Osteoblast (primary cell): Measurements from ENCODE around the gene STK40. TPM values are rescaled to one million over a fixed set of nuclear protein-coding genes. Genes with fewer than 3 reads are reported as not detected.

Experiments
- DNase-seq: peaks from one replicate; pipeline ENCODE4 v3.0.0; 2011; ENCODE audit warnings: low spot score, mixed read lengths; ENCODE audit not compliant: insufficient read length; ENCODE audit errors: missing footprints
- H2AFZ ChIP-seq: 2 replicates; pipeline ENCODE4 v1.6.0; 2011; ENCODE audit warnings: mild to moderate bottlenecking, low read length
- H3K27ac ChIP-seq: 2 replicates; pipeline ENCODE4 v1.5.1; 2011; ENCODE audit warnings: mild to moderate bottlenecking, low read depth, low read length, moderate library complexity
- H3K27me3 ChIP-seq: 2 replicates; pipeline ENCODE4 v1.6.0; 2012; ENCODE audit warnings: mild to moderate bottlenecking, control low read depth, inconsistent platforms, low read length, moderate library complexity; ENCODE audit not compliant: insufficient read depth
- H3K36me3 ChIP-seq: 2 replicates; pipeline ENCODE4 v1.5.1; 2011; ENCODE audit warnings: mild to moderate bottlenecking, low read length, control low read depth, moderate library complexity; ENCODE audit not compliant: insufficient read depth
- H3K4me1 ChIP-seq: 2 replicates; pipeline ENCODE4 v1.5.1; 2011; ENCODE audit warnings: mild to moderate bottlenecking, low read length, control low read depth, moderate library complexity; ENCODE audit not compliant: insufficient read depth
- H3K4me2 ChIP-seq: 2 replicates; pipeline ENCODE4 v1.6.0; 2011; ENCODE audit warnings: mild to moderate bottlenecking, low read length; ENCODE audit not compliant: insufficient read depth
- H3K4me3 ChIP-seq: fragments of 200-600 bp; sonication (generic); 3 replicates; pipeline ENCODE4 v1.5.1; 2012; ENCODE audit warnings: mild to moderate bottlenecking, low read length, inconsistent platforms; ENCODE audit not compliant: insufficient read depth
- H3K79me2 ChIP-seq: 2 replicates; pipeline ENCODE4 v1.6.0; 2012; ENCODE audit warnings: mild to moderate bottlenecking, low read length, control low read depth, inconsistent platforms; ENCODE audit not compliant: insufficient read depth
- H3K9me3 ChIP-seq: 2 replicates; pipeline ENCODE4 v1.5.1; 2011; ENCODE audit warnings: low read depth, low read length, control low read depth
- H4K20me1 ChIP-seq: 2 replicates; pipeline ENCODE4 v1.6.0; 2012; ENCODE audit warnings: mild to moderate bottlenecking, low read length, control low read depth; ENCODE audit not compliant: insufficient read depth
- total RNA-seq: library from RNA; depleted of rRNA; stranded (reverse); fragments of >200 nt; gene quantifications from 2 replicates; pipeline ENCODE4 v1.2.3, GENCODE V29; 2012
- TF ChIP-seq, protein P1 (sequence below): IDR thresholded peaks from 2 replicates; pipeline ENCODE4 v1.5.1; 2011; ENCODE audit warnings: mild to moderate bottlenecking, low read depth, low read length, moderate library complexity; ENCODE audit errors: extremely low read depth

The STK40 gene
- total RNA-seq, 1 donor: 11.9 TPM

DNA sequence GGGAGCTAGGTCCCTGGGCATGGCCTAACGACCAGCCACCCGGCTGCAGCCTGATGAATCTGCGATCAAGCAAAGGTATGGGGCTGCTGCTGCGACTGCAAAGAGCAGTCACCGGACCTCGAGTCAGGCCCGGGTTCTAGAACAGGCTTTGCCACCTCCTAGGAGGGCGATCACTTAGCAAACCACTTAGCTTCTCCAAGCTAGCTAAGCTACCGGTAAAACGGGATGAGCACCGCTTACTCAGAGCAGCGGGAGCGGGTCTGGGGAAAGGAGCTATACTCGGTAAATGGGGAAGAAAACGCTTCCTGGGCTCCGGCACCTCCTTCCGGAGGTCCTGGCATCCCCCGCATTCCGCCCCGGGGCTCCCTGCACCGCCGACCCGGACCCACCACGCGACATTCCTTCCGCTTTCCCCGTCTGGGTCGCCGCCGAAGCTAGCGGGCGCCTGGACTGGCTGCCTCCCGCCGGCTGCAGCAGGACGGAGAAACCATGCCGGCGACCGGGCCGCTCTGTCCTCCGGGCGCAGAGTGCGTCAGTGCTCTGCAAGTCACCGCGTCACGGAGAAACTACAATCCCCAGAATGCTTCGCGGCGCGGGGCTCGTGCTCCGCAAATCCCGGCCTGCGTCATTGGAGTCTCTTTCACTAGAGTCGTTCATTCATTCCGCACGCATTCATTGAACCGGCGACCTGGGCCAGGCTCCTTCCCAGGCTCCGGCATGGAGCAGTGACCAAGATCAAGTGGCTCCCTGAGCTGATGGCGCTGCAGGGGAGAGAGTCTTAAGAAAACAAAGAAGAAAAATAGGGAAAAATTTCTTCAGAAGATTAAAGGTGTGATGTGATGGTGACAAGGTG is 11.9 kb upstream of the STK40 start, which contains the start of gene LSM10:
TSS of gene LSM10 (minus strand) at position 531 of the 853 bp plus-strand sequence. CDS start 3,779 bp downstream, outside the sequence.
- Histone ChIP-seq H3K27me3 (no peaks in the 10 kb centered on the region), H3K9me3 (no peaks in the 10 kb centered on the region), H3K4me2 (peak within 1 kb of the TSS; percentile 79), H2AFZ (peak within 1 kb of the TSS; percentile 92), H3K36me3 (peaks cover 17% of the 10 kb centered on the region), H4K20me1 (peaks cover 4% of the 10 kb centered on the region), H3K4me3 (peak within 1 kb of the TSS; percentile 83), H3K4me1 (peaks cover 23% of the 10 kb centered on the region), H3K79me2 (peaks cover 51% of the 10 kb centered on the region), H3K27ac (peak within 1 kb of the TSS; percentile 93)
- DNase-seq: peak; percentile 98
- TF ChIP-seq, protein P1, sequence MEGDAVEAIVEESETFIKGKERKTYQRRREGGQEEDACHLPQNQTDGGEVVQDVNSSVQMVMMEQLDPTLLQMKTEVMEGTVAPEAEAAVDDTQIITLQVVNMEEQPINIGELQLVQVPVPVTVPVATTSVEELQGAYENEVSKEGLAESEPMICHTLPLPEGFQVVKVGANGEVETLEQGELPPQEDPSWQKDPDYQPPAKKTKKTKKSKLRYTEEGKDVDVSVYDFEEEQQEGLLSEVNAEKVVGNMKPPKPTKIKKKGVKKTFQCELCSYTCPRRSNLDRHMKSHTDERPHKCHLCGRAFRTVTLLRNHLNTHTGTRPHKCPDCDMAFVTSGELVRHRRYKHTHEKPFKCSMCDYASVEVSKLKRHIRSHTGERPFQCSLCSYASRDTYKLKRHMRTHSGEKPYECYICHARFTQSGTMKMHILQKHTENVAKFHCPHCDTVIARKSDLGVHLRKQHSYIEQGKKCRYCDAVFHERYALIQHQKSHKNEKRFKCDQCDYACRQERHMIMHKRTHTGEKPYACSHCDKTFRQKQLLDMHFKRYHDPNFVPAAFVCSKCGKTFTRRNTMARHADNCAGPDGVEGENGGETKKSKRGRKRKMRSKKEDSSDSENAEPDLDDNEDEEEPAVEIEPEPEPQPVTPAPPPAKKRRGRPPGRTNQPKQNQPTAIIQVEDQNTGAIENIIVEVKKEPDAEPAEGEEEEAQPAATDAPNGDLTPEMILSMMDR: no peak

DNA sequence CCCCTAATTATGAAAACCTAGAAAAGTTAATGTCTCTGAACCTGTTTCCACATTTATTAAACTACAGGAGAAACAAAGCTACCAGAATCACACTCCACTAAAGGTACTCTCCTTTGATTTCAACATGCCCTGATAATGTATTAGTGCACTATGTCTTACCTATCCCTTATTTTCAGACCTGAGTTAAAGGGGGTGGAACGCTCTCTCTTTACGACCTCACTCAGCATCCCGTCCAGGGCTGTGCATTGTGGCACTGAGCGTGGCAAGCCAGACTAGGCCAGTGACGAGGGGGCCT is 11.3 kb upstream of the STK40 start:
- DNase-seq: no peak
- H4K20me1 ChIP-seq: peaks cover 4% of the 10 kb centered on the region
- H3K9me3 ChIP-seq: no peaks in the 10 kb centered on the region
- TF ChIP-seq, protein P1: no peak
- peak overlapping the region; percentile 93 for H3K27ac ChIP-seq
- peaks cover 22% of the 10 kb centered on the region for H3K36me3 ChIP-seq
- H3K27me3 ChIP-seq: no peaks in the 10 kb centered on the region
- peak overlapping the region; percentile 79 for H3K4me2 ChIP-seq
- peak overlapping the region; percentile 83 for H3K4me3 ChIP-seq
- peak overlapping the region; percentile 92 for H2AFZ ChIP-seq
- H3K79me2 ChIP-seq: peaks cover 46% of the 10 kb centered on the region
- peaks cover 23% of the 10 kb centered on the region for H3K4me1 ChIP-seq

DNA sequence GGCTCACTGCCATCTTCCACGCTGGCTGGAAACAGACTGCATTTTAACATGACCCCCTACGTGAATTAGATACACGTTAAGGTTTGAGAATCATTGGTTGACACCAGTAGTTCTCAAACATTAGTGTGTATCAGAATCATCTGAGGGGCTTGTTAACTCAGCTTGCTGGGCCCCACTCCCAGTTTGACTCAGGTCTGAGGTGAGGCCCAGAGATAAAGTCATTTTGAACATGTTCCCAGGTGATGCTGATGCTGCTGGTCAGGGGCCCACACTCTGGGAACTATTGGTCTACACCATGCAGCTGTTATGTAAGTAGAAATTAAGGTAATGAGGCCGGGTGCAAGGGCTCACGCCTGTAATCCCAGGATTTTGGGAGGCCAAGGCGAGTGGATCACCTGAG is 10.6 kb upstream of the STK40 start:
- H3K4me1 ChIP-seq: peaks cover 16% of the 10 kb centered on the region
- H3K36me3 ChIP-seq: peaks cover 28% of the 10 kb centered on the region
- no peaks in the 10 kb centered on the region for H3K27me3 ChIP-seq
- peaks cover 40% of the 10 kb centered on the region for H3K79me2 ChIP-seq
- TF ChIP-seq, protein P1: no peak
- no peak for DNase-seq
- H3K4me2 ChIP-seq: peak overlapping the region; percentile 79
- H4K20me1 ChIP-seq: peaks cover 4% of the 10 kb centered on the region
- peak overlapping the region; percentile 93 for H3K27ac ChIP-seq
- no peak overlapping the region for H3K4me3 ChIP-seq
- H2AFZ ChIP-seq: no peak overlapping the region
- no peaks in the 10 kb centered on the region for H3K9me3 ChIP-seq

DNA sequence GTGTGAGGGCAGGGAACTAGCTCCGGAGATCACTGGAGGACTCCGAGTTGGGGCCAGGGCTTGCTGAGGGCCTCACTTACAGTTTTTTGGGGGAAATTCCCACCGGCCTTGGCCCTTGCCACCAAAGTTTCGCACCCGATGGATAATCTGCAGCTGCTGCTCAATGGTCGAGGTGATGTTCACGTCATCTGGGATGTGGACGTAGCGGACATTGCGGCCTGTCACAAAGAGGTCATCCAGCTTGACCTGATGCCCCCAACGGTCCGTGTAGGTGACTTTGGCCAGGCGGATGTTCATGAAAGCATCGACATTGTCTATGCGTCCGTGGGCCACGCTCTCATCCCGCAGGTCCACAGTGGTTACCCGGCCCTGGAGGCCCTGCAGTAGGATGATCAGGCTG is 8.0 kb upstream of the STK40 start:
- Histone ChIP-seq H3K4me2 (no peak overlapping the region), H3K4me3 (no peak overlapping the region), H3K4me1 (peaks cover 10% of the 10 kb centered on the region), H3K9me3 (no peaks in the 10 kb centered on the region), H2AFZ (no peak overlapping the region), H3K27ac (no peak overlapping the region), H3K36me3 (peaks cover 47% of the 10 kb centered on the region), H3K27me3 (no peaks in the 10 kb centered on the region), H3K79me2 (peaks cover 38% of the 10 kb centered on the region), H4K20me1 (peaks cover 4% of the 10 kb centered on the region)
- TF ChIP-seq, protein P1: no peak
- no peak for DNase-seq
